ENCODE data around the gene NDUFS5. TPM values are rescaled to one million over a fixed set of nuclear protein-coding genes. Genes with fewer than 3 reads are reported as not detected.
"Not testable (repeated sequence)": the region's sequence is repeated elsewhere in the genome, so short reads cannot be mapped to it uniquely, and the experiment has no call there.

The NDUFS5 gene
- total RNA-seq, 2 donors from 2014 or later, result 229 to 270 TPM

- Histone ChIP-seq H3K27ac (no peak overlapping the region), H3K36me3 (peaks cover 38% of the 10 kb centered on the region), H3K9me3 (no peaks in the 10 kb centered on the region), H3K4me1 (no peaks in the 10 kb centered on the region), H3K9ac (ENCODE audit: low read depth in 2 of 2, low read length in 2 of 2) (no peak overlapping the region), H3K4me3 (no peak overlapping the region), H3K27me3 (no peaks in the 10 kb centered on the region)
- DNase-seq, result no peak
- no peak for TF ChIP-seq CTCF (IDR thresholded peaks at IDR 0.05)
- intact Hi-C loops (cut with DNase I), result no loop called here
These were observed 19.9 kb upstream of the NDUFS5 start for GRCh38 chr1:39006287-39006686.

- H3K9ac ChIP-seq (ENCODE audit: low read depth in 2 of 2, low read length in 2 of 2), result no peak overlapping the region
- DNase-seq, result no peak
- intact Hi-C loops (cut with DNase I), result no loop called here
- H3K4me3 ChIP-seq, result no peak overlapping the region
- no peak for TF ChIP-seq CTCF (IDR thresholded peaks at IDR 0.05)
- no peak overlapping the region for H3K27ac ChIP-seq
- H3K4me1 ChIP-seq, result no peaks in the 10 kb centered on the region
- peaks cover 31% of the 10 kb centered on the region for H3K36me3 ChIP-seq
- no peaks in the 10 kb centered on the region for H3K27me3 ChIP-seq
- no peaks in the 10 kb centered on the region for H3K9me3 ChIP-seq
These were observed 19.2 kb upstream of the NDUFS5 start for GRCh38 chr1:39006726-39007645.

- H3K27me3 ChIP-seq; H3K4me3 ChIP-seq; H3K27ac ChIP-seq; H3K9me3 ChIP-seq; intact Hi-C loops (cut with DNase I); DNase-seq; H3K36me3 ChIP-seq; H3K9ac ChIP-seq (ENCODE audit: low read depth in 2 of 2, low read length in 2 of 2); H3K4me1 ChIP-seq: not testable (repeated sequence)
These were observed 11.2 kb upstream of the NDUFS5 start for GRCh38 chr1:39014956-39015355.

GRCh38 chr1:39016604-39017171 lies 9.5 kb upstream of the NDUFS5 start:
- no peaks in the 10 kb centered on the region for H3K9me3 ChIP-seq
- no peak overlapping the region for H3K27ac ChIP-seq
- TF ChIP-seq CTCF (IDR thresholded peaks at IDR 0.05), result no peak
- no peak overlapping the region for H3K9ac ChIP-seq (ENCODE audit: low read depth in 2 of 2, low read length in 2 of 2)
- intact Hi-C loops (cut with DNase I), result no loop called here
- H3K27me3 ChIP-seq, result no peaks in the 10 kb centered on the region
- no peaks in the 10 kb centered on the region for H3K4me1 ChIP-seq
- H3K4me3 ChIP-seq, result no peak overlapping the region
- no peaks in the 10 kb centered on the region for H3K36me3 ChIP-seq
- DNase-seq, result no peak

- Histone ChIP-seq H3K27me3 (no peaks in the 10 kb centered on the region), H3K27ac (no peak overlapping the region), H3K4me3 (no peak overlapping the region), H3K36me3 (no peaks in the 10 kb centered on the region), H3K9me3 (no peaks in the 10 kb centered on the region), H3K9ac (ENCODE audit: low read depth in 2 of 2, low read length in 2 of 2) (no peak overlapping the region), H3K4me1 (no peaks in the 10 kb centered on the region)
- DNase-seq, result no peak
- intact Hi-C loops (cut with DNase I), result no loop called here
- TF ChIP-seq CTCF (IDR thresholded peaks at IDR 0.05), result no peak
These were observed 8.9 kb upstream of the NDUFS5 start for GRCh38 chr1:39017266-39017665.

GRCh38 chr1:39020494-39020893 lies 5.7 kb upstream of the NDUFS5 start:
- H3K36me3 ChIP-seq; H3K4me3 ChIP-seq; intact Hi-C loops (cut with DNase I); H3K9ac ChIP-seq (ENCODE audit: low read depth in 2 of 2, low read length in 2 of 2); DNase-seq; H3K4me1 ChIP-seq; H3K27ac ChIP-seq; H3K9me3 ChIP-seq; H3K27me3 ChIP-seq: not testable (repeated sequence)

All from colonic mucosa (tissue), 4 donors.